NCI-H2171 (cell line): ENCODE results near the gene PMP22.

Source experiments
- DNase-seq: peaks from one replicate; lab custom pipeline; 2025; lab: John Stamatoyannopoulos, UW

The PMP22 gene

GRCh38 chr17:15273141-15273793, 8.1 kb upstream of the PMP22 start:
- no peak for DNase-seq

GRCh38 chr17:15271741-15272140, 6.6 kb upstream of the PMP22 start:
- DNase-seq: no peak

GRCh38 chr17:15270628-15271381, 5.7 kb upstream of the PMP22 start:
- DNase-seq: no peak

GRCh38 chr17:15269780-15270089, 4.6 kb upstream of the PMP22 start:
- no peak for DNase-seq

DNA sequence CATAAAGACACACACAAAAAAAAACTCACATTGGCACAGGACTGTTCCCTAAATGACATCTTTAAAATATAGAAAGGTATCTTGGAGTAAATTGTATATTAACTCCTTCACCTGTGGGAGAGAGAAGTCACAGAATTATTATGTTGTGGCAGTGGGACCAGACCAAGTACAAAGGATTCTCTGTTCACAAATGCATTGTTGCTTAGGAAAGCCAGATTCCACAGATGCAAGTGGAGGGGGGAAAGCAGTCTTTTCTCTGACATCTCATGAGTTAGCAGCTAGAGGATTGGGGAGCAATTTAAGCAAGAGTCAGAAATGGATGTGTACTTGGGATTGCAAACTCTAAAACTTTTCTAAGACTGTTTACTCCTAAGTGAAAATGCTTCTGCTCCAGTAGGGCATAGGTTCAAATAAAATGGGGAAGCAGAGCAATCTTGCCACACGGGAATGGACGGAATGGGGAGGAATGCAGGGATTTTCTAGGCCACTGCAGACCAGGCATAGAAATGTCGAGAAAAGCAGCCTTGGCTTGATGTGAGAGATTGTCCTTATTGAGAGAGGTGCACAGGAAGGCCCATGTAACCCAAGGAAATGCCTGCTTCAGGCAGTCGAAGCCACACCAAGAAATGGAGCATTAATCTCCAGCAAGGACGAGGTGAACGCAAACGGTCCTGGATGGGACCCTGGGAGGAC, 4.1 kb upstream of the PMP22 start:
- DNase-seq: no peak

DNA sequence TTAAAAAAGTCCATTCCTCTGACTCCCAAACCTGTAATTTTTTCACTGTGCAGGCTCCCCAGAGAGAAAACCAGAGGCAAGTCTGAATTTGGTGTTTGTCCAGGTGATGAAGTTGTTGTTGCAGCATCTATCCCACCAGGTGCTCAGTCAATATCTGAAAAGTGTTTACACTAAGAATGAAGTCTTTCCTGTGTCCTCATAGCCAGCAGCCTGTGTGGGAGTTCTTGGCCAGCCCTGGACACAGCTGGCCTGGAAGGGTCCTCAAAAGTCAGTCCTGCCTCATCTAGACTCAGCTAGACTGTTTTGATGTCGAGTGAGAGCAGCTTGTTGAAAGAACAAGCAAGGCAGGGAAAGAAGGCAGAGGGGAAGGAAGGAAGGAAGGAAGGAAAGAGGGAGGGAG, 3.3 kb upstream of the PMP22 start:
- DNase-seq: no peak

- no peak for DNase-seq
These were observed 2.9 kb upstream of the PMP22 start for GRCh38 chr17:15267996-15268395.

DNA sequence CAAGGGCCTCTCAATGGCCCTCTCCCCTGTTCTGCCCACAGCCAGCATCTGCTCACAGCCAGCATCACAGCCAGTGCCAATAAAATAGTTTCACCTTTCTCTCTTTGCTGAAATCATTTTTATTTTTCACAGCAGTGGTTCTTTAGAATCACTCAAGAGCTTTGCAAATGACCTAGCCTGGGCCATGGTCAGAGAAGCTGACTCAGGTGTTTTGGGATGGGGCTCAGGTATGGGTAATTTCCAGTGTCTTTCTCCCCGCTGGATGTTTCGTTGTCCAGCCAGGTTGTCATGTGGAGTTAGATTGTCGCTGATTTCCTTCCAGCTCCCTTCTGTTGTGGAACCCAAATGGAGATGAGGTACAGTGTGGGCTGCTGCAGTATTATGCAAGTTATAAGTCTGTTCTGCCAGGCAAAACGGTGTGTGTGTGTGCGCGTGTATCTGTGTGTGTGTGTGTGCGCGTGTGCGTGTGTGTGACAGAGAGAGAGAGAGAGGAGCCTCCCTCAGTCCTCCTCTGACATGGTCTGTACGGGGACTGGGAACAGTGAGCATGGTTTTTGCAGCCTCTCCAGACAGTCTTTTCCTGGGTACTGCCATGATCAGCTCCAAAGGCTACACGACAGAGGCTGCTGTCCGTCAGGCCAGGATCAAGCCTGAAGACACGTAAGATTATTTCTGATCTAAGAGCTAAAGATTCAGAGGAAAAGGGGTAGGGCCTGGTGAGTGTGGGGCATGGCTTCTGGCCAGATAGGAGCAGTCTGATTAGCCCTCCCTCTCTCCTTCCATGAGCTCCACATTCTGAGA, 1.4 kb upstream of the PMP22 start:
- no peak for DNase-seq

- no peak for DNase-seq
These were observed 584 bp downstream of the PMP22 start for GRCh38 chr17:15264542-15264941.

GRCh38 chr17:15263680-15264079, 1.4 kb downstream of the PMP22 start:
- no peak for DNase-seq

GRCh38 chr17:15263206-15263579, 1.9 kb downstream of the PMP22 start:
- no peak for DNase-seq

GRCh38 chr17:15262291-15263205, 2.6 kb downstream of the PMP22 start:
- DNase-seq: no peak

DNA sequence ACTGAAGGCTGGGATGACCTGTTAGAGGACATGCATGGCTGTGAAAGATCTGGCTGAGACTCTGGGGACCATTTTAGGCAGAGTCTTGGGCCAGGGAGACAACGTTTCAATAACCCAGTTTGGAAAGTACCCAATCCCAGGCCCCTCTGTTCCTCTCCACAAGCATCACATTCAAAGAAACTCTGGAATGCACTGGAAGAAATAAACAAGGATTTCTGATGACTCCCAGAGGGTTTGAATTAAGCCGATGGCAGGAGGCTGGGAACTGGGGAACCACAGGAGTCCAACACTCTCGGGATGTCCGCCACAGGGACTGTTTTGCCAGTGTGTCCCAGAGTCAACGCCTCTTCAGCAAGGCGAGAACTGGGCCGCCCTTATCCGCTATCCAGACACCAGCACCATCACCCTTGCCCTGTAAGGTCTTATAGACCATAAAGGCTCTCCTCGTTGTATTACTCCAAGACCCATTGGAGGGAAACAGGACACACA, 3.3 kb downstream of the PMP22 start:
- no peak for DNase-seq

GRCh38 chr17:15261258-15261801, 3.8 kb downstream of the PMP22 start:
- DNase-seq: no peak

DNA sequence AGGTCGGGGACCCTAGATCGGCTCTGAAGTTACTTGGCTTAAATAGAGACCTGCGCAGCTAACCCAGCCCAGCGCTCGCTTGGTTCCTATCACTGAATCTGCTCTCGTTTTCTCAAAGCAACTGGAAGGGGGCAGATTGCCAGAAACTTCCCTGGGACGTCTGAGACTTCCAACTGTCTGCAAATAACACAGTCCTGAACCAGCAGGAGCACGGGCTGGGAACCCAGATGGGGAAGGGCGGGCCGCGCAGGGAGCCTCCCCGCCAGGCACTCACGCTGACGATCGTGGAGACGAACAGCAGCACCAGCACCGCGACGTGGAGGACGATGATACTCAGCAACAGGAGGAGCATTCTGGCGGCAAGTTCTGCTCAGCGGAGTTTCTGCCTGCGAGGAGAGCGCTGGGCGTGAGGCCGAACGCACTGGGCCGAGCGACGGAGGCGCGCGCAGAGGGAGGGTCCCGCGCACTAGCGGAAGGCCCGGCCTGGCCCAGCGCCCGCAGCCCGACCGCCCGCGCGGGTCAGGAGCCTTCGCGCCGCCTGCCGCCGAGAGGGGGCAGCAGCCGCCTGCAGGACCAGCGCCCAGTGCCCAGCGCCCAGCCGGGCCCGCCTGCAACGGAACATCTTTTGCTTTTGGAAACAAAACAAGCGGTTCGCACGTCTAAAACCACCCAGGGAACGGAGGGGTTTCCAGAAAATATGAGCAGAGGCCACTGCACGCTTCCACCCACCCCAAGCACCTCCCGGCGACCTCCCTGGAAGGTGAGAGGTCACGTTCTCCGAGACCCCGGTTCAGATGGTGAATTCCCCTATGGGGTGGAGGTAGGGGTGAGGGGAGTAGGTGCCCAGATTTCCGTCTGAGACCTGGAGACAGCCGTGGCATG, 4.5 kb downstream of the PMP22 start:
- DNase-seq: no peak

DNA sequence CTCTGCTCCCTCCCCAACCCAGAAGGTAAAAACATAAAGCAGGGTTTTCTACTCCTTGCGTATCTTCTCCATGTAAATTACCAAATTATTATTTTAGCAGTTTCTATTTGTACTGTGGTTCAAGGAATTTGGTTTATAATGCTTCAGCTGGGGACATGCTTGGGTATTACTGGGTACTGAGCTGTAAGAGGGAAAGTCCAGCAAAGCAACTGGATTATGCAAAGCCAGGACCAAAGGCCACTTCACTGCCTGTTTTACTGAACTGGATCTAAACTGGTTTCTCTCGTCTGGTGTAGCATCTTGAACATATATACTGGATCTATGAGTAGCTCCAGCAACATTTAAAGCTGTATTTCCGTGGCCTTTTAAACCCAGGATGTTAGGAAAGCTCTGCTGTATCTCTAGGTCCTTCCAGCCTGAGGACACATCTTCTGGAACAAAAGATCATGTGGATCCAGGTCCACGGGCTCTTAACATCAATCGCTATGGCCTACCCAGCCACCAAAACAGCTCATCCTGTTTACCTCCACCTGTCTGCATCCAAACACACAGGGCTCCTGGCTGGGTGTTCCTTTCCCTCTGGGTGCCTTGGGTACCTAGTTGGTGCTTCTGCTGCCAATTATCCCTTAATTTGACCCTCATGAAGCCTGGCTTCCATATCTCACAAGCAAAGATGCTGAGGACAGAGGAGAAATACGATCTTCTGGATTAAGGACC, 7.2 kb downstream of the PMP22 start:
- no peak for DNase-seq

DNA sequence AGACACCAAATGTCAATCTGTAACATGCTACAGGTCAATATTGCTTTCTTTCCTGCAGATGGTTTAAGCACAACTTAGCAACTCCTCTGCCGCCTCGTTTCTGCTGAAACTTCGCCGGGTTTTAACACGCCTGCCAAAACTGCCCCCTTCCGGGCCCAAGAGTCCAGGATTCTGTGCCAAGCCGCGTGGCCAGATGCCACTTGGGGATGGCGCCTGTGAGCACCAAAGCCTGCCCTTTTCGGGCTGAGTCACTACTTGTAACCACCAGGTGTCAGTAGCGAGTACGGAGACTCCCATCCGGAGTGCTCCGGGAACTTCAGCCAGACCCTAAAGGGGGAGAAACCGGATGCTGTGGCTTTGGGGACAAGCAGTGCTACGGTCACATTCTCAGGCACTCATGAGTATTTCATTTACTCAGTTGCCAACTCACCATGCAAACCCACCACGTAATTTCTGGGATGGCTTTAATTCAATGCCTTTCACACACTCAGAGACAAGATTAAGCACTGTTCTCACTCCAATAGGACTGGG, 7.8 kb downstream of the PMP22 start:
- no peak for DNase-seq

- no peak for DNase-seq
These were observed 8.4 kb downstream of the PMP22 start for GRCh38 chr17:15256689-15257088.
